AG10803 (cell line): Measurements from ENCODE around the gene GPHN.

Experiments used
- DNase-seq: peaks from one replicate; pipeline ENCODE4 v3.0.0; 2010; ENCODE audit warnings: low read depth
- H3K4me3 ChIP-seq: 2 replicates; pipeline ENCODE4 v1.5.1; 2011; ENCODE audit warnings: mild to moderate bottlenecking, low read length, control low read depth
- TF ChIP-seq, protein P1 (sequence below): conservative IDR thresholded peaks from 2 replicates; pipeline ENCODE4 v1.5.1; 2011; ENCODE audit warnings: mild to moderate bottlenecking, low read length, control low read depth, inconsistent platforms

GPHN gene

GRCh38 chr14:66982247-66982646, 474.3 kb downstream of the GPHN start:
- no peak overlapping the region for H3K4me3 ChIP-seq
- peak; percentile 28 for DNase-seq
- TF ChIP-seq, protein P1, sequence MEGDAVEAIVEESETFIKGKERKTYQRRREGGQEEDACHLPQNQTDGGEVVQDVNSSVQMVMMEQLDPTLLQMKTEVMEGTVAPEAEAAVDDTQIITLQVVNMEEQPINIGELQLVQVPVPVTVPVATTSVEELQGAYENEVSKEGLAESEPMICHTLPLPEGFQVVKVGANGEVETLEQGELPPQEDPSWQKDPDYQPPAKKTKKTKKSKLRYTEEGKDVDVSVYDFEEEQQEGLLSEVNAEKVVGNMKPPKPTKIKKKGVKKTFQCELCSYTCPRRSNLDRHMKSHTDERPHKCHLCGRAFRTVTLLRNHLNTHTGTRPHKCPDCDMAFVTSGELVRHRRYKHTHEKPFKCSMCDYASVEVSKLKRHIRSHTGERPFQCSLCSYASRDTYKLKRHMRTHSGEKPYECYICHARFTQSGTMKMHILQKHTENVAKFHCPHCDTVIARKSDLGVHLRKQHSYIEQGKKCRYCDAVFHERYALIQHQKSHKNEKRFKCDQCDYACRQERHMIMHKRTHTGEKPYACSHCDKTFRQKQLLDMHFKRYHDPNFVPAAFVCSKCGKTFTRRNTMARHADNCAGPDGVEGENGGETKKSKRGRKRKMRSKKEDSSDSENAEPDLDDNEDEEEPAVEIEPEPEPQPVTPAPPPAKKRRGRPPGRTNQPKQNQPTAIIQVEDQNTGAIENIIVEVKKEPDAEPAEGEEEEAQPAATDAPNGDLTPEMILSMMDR, result no peak

DNA sequence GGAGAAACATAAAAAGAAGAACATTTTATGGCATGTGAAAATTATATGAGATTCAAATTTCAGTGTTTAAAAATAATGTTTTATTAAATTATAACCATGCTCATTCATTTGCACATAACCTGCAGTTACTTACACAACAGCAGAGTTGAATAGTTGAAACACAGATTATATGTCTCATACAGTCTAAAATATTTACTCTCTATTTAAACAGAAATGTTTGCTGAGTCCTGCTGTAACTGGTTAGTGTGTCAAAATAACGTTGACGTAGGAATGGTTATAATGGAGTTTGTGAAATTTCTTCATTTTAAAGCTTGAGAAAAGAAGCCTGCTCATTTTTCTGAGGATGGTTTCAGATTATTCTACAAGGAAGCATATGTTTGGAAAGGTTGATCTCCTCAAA, 484.8 kb downstream of the GPHN start:
- DNase-seq, result no peak
- H3K4me3 ChIP-seq, result no peak overlapping the region
- TF ChIP-seq, protein P1, result no peak

- TF ChIP-seq, protein P1, result no peak
These were observed 485.6 kb downstream of the GPHN start for GRCh38 chr14:66993512-66993911.

DNA sequence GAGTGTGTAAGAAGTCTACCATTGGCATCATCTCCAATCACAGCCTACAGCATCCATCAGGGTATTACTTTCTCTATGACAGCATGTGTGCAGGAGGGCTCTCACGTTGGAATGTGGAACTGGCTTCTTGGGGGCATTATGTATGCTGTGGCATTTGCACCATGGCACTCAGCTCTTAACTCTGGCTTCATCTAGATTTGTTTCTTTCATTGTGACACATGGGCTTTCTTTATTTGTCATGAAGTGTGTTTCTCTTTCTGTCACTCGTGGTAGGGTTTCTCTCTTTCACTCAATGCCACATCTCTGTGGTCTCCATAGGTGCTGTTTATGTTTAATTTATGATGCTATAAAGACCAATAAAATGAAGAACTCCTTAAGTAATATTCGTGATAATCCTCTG, 490.1 kb downstream of the GPHN start:
- no peak overlapping the region for H3K4me3 ChIP-seq
- TF ChIP-seq, protein P1, result no peak
- no peak for DNase-seq

More at GRCh38 chr14:66993512-66993911, 485.6 kb downstream of the GPHN start:
- H3K4me3 ChIP-seq, result no peak overlapping the region
- no peak for DNase-seq

- DNase-seq, result no peak
- TF ChIP-seq, protein P1, result no peak
- H3K4me3 ChIP-seq, result no peak overlapping the region
These were observed 492.0 kb downstream of the GPHN start for GRCh38 chr14:66999978-67000377.

DNA sequence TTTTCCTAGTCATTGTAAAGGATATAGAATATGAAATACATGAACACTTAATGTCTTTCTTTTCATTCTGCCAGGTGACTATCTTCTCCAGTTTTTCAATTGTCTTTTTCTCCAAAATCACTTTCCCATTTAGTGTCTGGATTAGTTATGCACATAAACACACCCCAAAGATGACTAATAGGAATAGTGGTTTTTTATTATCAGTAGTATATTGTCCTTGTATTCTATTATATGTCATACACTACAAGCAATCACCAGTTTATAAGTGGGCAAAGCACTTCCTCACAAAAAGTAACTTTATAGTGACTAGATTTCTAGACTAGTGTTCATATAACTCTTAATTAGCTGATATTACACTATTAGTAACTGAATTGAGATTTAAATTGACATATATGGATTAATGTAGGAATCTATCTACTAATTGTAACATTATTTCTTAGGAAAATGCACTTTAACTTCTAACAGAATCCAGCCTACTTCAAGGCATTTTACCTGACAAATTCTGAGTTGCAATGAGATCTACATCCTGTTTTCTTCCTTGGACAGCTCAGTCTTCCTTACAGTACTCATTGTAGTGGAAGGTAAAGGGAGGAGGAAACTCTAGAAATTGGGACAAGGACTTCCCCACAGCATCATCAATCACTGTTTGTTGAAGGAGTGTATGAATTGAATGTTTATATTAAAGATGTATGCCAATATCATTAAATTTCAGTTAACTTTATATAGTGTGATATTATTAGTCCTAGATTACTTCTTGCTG, 495.2 kb downstream of the GPHN start:
- H3K4me3 ChIP-seq, result no peak overlapping the region
- DNase-seq, result no peak
- TF ChIP-seq, protein P1, result no peak

DNA sequence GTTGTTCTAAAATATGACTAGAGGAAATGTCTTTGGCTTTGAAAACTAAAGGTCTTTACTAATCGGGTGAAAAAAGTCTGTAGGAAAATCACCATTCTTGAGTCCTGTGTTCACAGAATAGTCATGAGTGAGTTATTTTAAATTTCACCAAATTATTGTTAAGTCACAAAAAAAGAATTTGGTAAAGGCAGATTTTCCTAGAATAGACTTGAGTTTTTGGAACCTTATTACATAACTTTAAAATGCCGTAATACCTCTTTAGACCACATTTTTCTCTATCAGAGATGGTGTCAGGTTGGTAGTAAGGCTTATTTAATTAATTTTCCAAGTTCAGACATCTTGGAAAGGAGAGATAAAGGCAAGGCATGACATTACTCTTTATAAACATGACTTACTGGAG, 496.6 kb downstream of the GPHN start:
- no peak overlapping the region for H3K4me3 ChIP-seq
- TF ChIP-seq, protein P1, result no peak
- peak; percentile 17 for DNase-seq
